B cell (primary cell): ENCODE results near the gene ZNF555.

Source experiments
- CTCF ChIP-seq: fragments of 200-600 bp; IDR thresholded peaks from one replicate; pipeline ENCODE4 v1.8.0; 2022; ENCODE audit warnings: antibody characterized with exemption, mild to moderate bottlenecking
- EZH2 ChIP-seq: IDR thresholded peaks from 2 replicates; pipeline ENCODE4 v1.6.1; 2012; ENCODE audit warnings: borderline replicate concordance, low read depth, mild to moderate bottlenecking, moderate library complexity, low read length; ENCODE audit not compliant: insufficient read depth, poor library complexity, severe bottlenecking

- no peak for TF ChIP-seq CTCF
- no peak for TF ChIP-seq EZH2
Measured at GRCh38 chr19:2793126-2793525, 48.1 kb upstream of the ZNF555 start.
